DOHH2 (cell line): ENCODE measurements around the gene MTR.

ENCODE experiments used
- CTCF ChIP-seq: fragments of 200-600 bp; sonication (generic); IDR thresholded peaks from one replicate; pipeline ENCODE4 v1.5.1; 2014; ENCODE audit warnings: antibody characterized with exemption, mild to moderate bottlenecking, low read depth, low read length; ENCODE audit not compliant: poor library complexity, severe bottlenecking
- EZH2phosphoT487 ChIP-seq: fragments of 200-600 bp; sonication (generic); IDR thresholded peaks from 2 replicates; pipeline ENCODE4 v1.6.1; 2017; ENCODE audit warnings: borderline replicate concordance, mild to moderate bottlenecking, antibody characterized with exemption, low read length, moderate library complexity, mixed read lengths

DNA sequence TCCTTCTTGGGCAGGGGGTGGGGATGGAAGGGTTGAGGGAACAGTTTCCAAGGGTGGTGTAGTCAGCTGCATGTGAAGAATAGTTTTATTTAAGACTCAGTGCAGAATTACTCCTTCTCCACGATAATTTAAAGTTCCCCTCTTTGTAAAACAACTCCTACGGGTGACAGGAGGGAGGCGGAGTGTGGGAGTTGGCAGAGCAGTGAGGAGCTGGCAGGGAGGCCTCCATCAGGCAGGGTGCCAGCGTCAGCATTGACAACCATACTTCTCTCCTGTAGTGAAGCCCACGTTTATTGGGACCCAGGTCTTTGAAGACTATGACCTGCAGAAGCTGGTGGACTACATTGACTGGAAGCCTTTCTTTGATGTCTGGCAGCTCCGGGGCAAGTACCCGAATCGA lies 93.8 kb downstream of the MTR start:
- TF ChIP-seq EZH2phosphoT487 (no peak), CTCF (no peak)
